IMR-90 (cell line): ENCODE data around the gene ZNF488. TPM values are rescaled to one million over a fixed set of nuclear protein-coding genes. Genes with fewer than 3 reads are reported as not detected.

Source experiments
- ATAC-seq: fragments of 200-7000 bp; cut with Tn5 transposase; 2 replicates; pipeline ENCODE4 v1.9.1; 2020; ENCODE audit warnings: low read depth, mild to moderate bottlenecking, moderate library complexity
- BruUV-seq: library from RNA; stranded (reverse); fragments of 400-500 nt; replicated peaks from 2 replicates; lab custom pipeline; 2021; lab: Mats Ljungman, UMichigan
- CTCF ChIA-PET: fragments of 300-600 bp; formaldehyde crosslinking; extraction: SDS; loops from one replicate; lab custom pipeline; 2021; ENCODE audit warnings: antibody characterized with exemption; lab: Yijun Ruan, JAX
- POLR2A ChIA-PET: fragments of 300-600 bp; sonication (Branson Sonifier 250); formaldehyde crosslinking; loops from one replicate; lab custom pipeline; 2022; ENCODE audit warnings: antibody characterized with exemption; ENCODE audit not compliant: unreplicated experiment; lab: Charles Lee
- DNase-seq: peaks from one replicate; pipeline ENCODE4 v3.0.0; 2013
- H2AFZ ChIP-seq: replicated peaks from 2 replicates; pipeline ENCODE3; 2013; ENCODE audit warnings: low read length, mild to moderate bottlenecking; ENCODE audit not compliant: poor library complexity
- H2AK5ac ChIP-seq: 2 replicates; pipeline ENCODE4 v1.6.1; 2013; ENCODE audit warnings: low read depth, low read length, inconsistent platforms
- H2AK9ac ChIP-seq: replicated peaks from 2 replicates; pipeline ENCODE3; 2013; ENCODE audit warnings: mild to moderate bottlenecking, low read depth, low read length, moderate library complexity; ENCODE audit not compliant: poor library complexity
- H2BK120ac ChIP-seq: 2 replicates; pipeline ENCODE4 v1.6.1; 2013; ENCODE audit warnings: low read depth, low read length, inconsistent platforms
- H2BK15ac ChIP-seq: 3 replicates; pipeline ENCODE4 v1.6.1; 2013; ENCODE audit warnings: low read depth, low read length, inconsistent platforms
- H2BK20ac ChIP-seq: 2 replicates; pipeline ENCODE4 v1.6.1; 2013; ENCODE audit warnings: low read depth, mild to moderate bottlenecking, inconsistent platforms, low read length, moderate library complexity
- H2BK5ac ChIP-seq: 2 replicates; pipeline ENCODE4 v1.6.1; 2013; ENCODE audit warnings: mild to moderate bottlenecking, low read depth, low read length, inconsistent platforms; ENCODE audit not compliant: poor library complexity, severe bottlenecking
- H3K14ac ChIP-seq: replicated peaks from 2 replicates; pipeline ENCODE4 v1.6.1; 2013; ENCODE audit warnings: low read depth, low read length, inconsistent platforms
- H3K18ac ChIP-seq: 2 replicates; pipeline ENCODE4 v1.6.1; 2013; ENCODE audit warnings: low read depth, low read length, control low read depth
- H3K23ac ChIP-seq: 2 replicates; pipeline ENCODE4 v1.6.1; 2013; ENCODE audit warnings: low read depth, low read length, inconsistent platforms
- H3K27ac ChIP-seq: 2 replicates; pipeline ENCODE4 v1.5.1; 2013; ENCODE audit warnings: mild to moderate bottlenecking, control low read depth, low read length; ENCODE audit not compliant: insufficient read depth
- H3K27me3 ChIP-seq: 2 replicates; pipeline ENCODE4 v1.6.1; 2013; ENCODE audit warnings: low read length; ENCODE audit not compliant: control insufficient read depth, insufficient read depth
- H3K36me3 ChIP-seq: 2 replicates; pipeline ENCODE4 v1.6.1; 2013; ENCODE audit warnings: low read length, mixed read lengths; ENCODE audit not compliant: control insufficient read depth, insufficient read depth
- H3K4ac ChIP-seq: 2 replicates; pipeline ENCODE4 v1.6.1; 2013; ENCODE audit warnings: low read depth, low read length, inconsistent platforms
- H3K4me1 ChIP-seq: 2 replicates; pipeline ENCODE4 v1.6.1; 2013; ENCODE audit warnings: low read length, mixed read lengths; ENCODE audit not compliant: control insufficient read depth, insufficient read depth
- H3K4me2 ChIP-seq: 2 replicates; pipeline ENCODE4 v1.6.1; 2013; ENCODE audit warnings: low read depth, mild to moderate bottlenecking, control low read depth, low read length, moderate library complexity
- H3K4me3 ChIP-seq: 2 replicates; pipeline ENCODE4 v1.5.1; 2013; ENCODE audit warnings: low read depth, mild to moderate bottlenecking, control low read depth, low read length, moderate library complexity; ENCODE audit not compliant: insufficient read depth
- H3K56ac ChIP-seq: 2 replicates; pipeline ENCODE4 v1.6.1; 2013; ENCODE audit warnings: low read length, inconsistent platforms; ENCODE audit not compliant: insufficient read depth; ENCODE audit errors: extremely low read depth
- H3K79me1 ChIP-seq, 2 experiments: 2 replicates each; pipeline ENCODE4 v1.6.1; 2013; ENCODE audit warnings: low read length in 2 of 2, inconsistent platforms in 1 of 2, low read depth in 1 of 2
- H3K9ac ChIP-seq: 2 replicates; pipeline ENCODE4 v1.6.1; 2013; ENCODE audit warnings: low read depth, low read length, control low read depth
- H3K9me1 ChIP-seq: 2 replicates; pipeline ENCODE4 v1.6.1; 2013; ENCODE audit warnings: low read length, inconsistent platforms; ENCODE audit not compliant: insufficient read depth
- H3K9me3 ChIP-seq: 2 replicates; pipeline ENCODE4 v1.6.1; 2013; ENCODE audit warnings: low read length; ENCODE audit not compliant: control insufficient read depth, insufficient read depth
- H4K20me1 ChIP-seq: 2 replicates; pipeline ENCODE4 v1.6.1; 2013; ENCODE audit warnings: low read length, inconsistent platforms; ENCODE audit not compliant: insufficient read depth
- H4K5ac ChIP-seq: 2 replicates; pipeline ENCODE4 v1.6.1; 2013; ENCODE audit warnings: mild to moderate bottlenecking, low read depth, low read length, control low read depth
- H4K8ac ChIP-seq, 2 experiments: 2 replicates each; pipeline ENCODE4 v1.6.1; 2013; ENCODE audit warnings: low read depth in 2 of 2, low read length in 2 of 2, control low read depth in 1 of 2, inconsistent platforms in 1 of 2
- H4K91ac ChIP-seq: 2 replicates; pipeline ENCODE4 v1.6.1; 2013; ENCODE audit warnings: low read depth, low read length, inconsistent platforms; ENCODE audit not compliant: insufficient read depth
- CEBPB ChIP-seq: IDR thresholded peaks from 2 replicates; pipeline ENCODE4 v1.6.1; 2012; ENCODE audit warnings: low read depth, low read length, improper control_type of control experiment
- CHD1 ChIP-seq: IDR thresholded peaks from 2 replicates; pipeline ENCODE4 v1.6.1; 2012; ENCODE audit warnings: low read depth, low read length, improper control_type of control experiment
- ELK1 ChIP-seq: fragments of 150-350 bp; IDR thresholded peaks from 2 replicates; pipeline ENCODE4 v1.6.1; 2016; ENCODE audit warnings: low read depth, mild to moderate bottlenecking, low read length, moderate library complexity, borderline replicate concordance
- MAFK ChIP-seq: IDR thresholded peaks from 2 replicates; pipeline ENCODE4 v1.6.1; 2012; ENCODE audit warnings: low read depth, low read length, improper control_type of control experiment
- MXI1 ChIP-seq: IDR thresholded peaks from 2 replicates; pipeline ENCODE4 v1.6.1; 2012; ENCODE audit warnings: low read depth, mild to moderate bottlenecking, low read length, moderate library complexity, borderline replicate concordance
- RAD21 ChIP-seq: IDR thresholded peaks from 2 replicates; pipeline ENCODE4 v1.6.1; 2012; ENCODE audit warnings: low read length, improper control_type of control experiment
- RCOR1 ChIP-seq: IDR thresholded peaks from 2 replicates; pipeline ENCODE4 v1.6.1; 2012; ENCODE audit warnings: mild to moderate bottlenecking, low read length, improper control_type of control experiment; ENCODE audit not compliant: insufficient replicate concordance
- RFX5 ChIP-seq: IDR thresholded peaks from 2 replicates; pipeline ENCODE4 v1.8.0; 2012; ENCODE audit warnings: low read depth, mild to moderate bottlenecking, low read length, moderate library complexity
- SMC3 ChIP-seq: fragments of 150-350 bp; IDR thresholded peaks from 2 replicates; pipeline ENCODE4 v1.6.1; 2016; ENCODE audit warnings: low read depth, mild to moderate bottlenecking, antibody characterized with exemption, low read length, moderate library complexity
- WGBS, 2 experiments: methylation state at CpG; one replicate each; pipeline versions ENCODE4 v1.1.5 to v1.1.7; 2013; ENCODE audit warnings: missing lambda C conversion rate in 2 of 2; ENCODE audit not compliant: insufficient read length in 1 of 2; ENCODE audit errors: extremely low coverage in 2 of 2; 5-methylcytosine and 5-hydroxymethylcytosine counted together
- dilution Hi-C: fragments of 300-500 bp; cut with HindIII; formaldehyde crosslinking; loops from one replicate; pipeline ENCODE4 v1.14.3; 2018; ENCODE audit warnings: low sequenced_read_pairs; ENCODE audit not compliant: unreplicated experiment
- in situ Hi-C: fragments of 300-500 bp; cut with MboI; formaldehyde crosslinking; loops from 3 replicates; pipeline ENCODE4 v1.14.3; 2019; ENCODE audit warnings: low sequenced_read_pairs, inconsistent platforms, mixed read lengths
- intact Hi-C: fragments of 100-400 bp; cut with micrococcal nuclease; formaldehyde crosslinking; loops from 2 replicates; pipeline ENCODE4 v1.10.0; 2022
- polyA plus RNA-seq, 3 experiments: library from polyadenylated mRNA; depleted of rRNA; stranded (reverse); fragments of >200 nt; gene quantifications; 2 replicates each; pipeline ENCODE4 v1.2.3, GENCODE V29; 2012; ENCODE audit warnings: low replicate concordance in 1 of 3
- total RNA-seq: library from RNA; depleted of rRNA; stranded (reverse); fragments of >200 nt; gene quantifications from 2 replicates; pipeline ENCODE4 v1.2.3, GENCODE V29; 2012
- TF ChIP-seq, protein P1 (sequence below): fragments of 150-350 bp; IDR thresholded peaks from 2 replicates; pipeline ENCODE4 v1.6.1; 2017; ENCODE audit warnings: mild to moderate bottlenecking, antibody characterized with exemption, low read length, low read depth

ZNF488 gene
- total and polyA plus RNA-seq, 2 of the 4 experiments (the other 2 are of a cell fraction) = under 0.01 to 0.14 TPM

DNA sequence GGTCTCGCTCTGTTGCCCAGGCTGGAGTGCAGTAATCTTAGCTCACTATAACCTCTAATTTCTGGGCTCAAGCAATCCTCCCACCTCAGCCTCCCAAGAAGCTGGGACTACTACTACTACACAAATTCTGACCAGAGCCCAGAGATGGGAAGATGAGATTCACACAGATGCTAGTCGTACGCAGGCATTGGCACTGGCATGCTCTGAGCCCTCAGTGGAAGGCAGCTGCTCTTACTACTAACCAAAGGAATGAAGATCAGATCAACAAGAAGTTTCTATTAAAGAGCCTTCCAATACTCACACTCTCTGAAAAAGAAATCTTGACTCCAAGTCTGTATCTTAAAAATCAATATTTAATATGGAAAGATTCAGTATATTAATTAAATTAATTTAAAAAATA lies 51.1 kb downstream of the ZNF488 start:
- Histone ChIP-seq H3K4ac (no peak overlapping the region), H3K56ac (no peak overlapping the region), H3K9me3 (no peaks in the 10 kb centered on the region), H2BK120ac (no peak overlapping the region), H2BK5ac (no peak overlapping the region), H2AK5ac (no peak overlapping the region), H2AFZ (no peak overlapping the region), H4K5ac (no peak overlapping the region), H3K79me1 (no peaks in the 10 kb centered on the region), H4K91ac (no peak overlapping the region), H4K8ac (no peak overlapping the region), H3K27ac (no peak overlapping the region), H3K18ac (no peak overlapping the region), H3K27me3 (peaks cover 8% of the 10 kb centered on the region), H2BK20ac (no peak overlapping the region), H4K20me1 (no peaks in the 10 kb centered on the region), H3K4me2 (no peak overlapping the region), H2AK9ac (no peak overlapping the region), H3K9ac (no peak overlapping the region), H3K14ac (no peak overlapping the region), H3K9me1 (peaks cover under 1% of the 10 kb centered on the region; the same call in 1 of the 2 replicates), H3K36me3 (no peaks in the 10 kb centered on the region), H3K23ac (no peak overlapping the region), H3K4me1 (peaks cover 1% of the 10 kb centered on the region; the same call in 1 of the 2 replicates), H3K4me3 (no peak overlapping the region), H2BK15ac (no peak overlapping the region)
- ChIA-PET CTCF (no interaction called here), POLR2A (no interaction called here)
- ATAC-seq (peak; percentile 66), DNase-seq (peak; percentile 31)
- dilution Hi-C loops = no loop called here
- intact Hi-C loops = no loop called here
- in situ Hi-C loops = no loop called here
- no TSS peak for BruUV-seq
- TF ChIP-seq, protein P1, sequence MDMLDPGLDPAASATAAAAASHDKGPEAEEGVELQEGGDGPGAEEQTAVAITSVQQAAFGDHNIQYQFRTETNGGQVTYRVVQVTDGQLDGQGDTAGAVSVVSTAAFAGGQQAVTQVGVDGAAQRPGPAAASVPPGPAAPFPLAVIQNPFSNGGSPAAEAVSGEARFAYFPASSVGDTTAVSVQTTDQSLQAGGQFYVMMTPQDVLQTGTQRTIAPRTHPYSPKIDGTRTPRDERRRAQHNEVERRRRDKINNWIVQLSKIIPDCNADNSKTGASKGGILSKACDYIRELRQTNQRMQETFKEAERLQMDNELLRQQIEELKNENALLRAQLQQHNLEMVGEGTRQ = no peak
- TF ChIP-seq RFX5 (no peak), CEBPB (no peak), MAFK (no peak), MXI1 (no peak), RAD21 (no peak), RCOR1 (no peak), SMC3 (no peak), ELK1 (no peak), CHD1 (no peak)
- WGBS, 2 experiments = no CpG with 5 or more reads among the region's 3 CpGs
